Activated effector memory CD4-positive, alpha-beta T cell treated with anti-CD3 and anti-CD28 coated beads, Interleukin-2, amount 50 U/mL, for 16 hours (primary cell): ENCODE results near the gene ZFPM1.
"Not testable (repeated sequence)": the region's sequence is repeated elsewhere in the genome, so short reads cannot be mapped to it uniquely, and the experiment has no call there.

Experiments used
- DNase-seq: peaks from one replicate; pipeline ENCODE4 v3.0.0-alpha.2; 2020

The ZFPM1 gene

GRCh38 chr16:88484505-88485365 lies 31.7 kb downstream of the ZFPM1 start:
- no peak for DNase-seq

GRCh38 chr16:88485366-88485741 lies 32.3 kb downstream of the ZFPM1 start:
- DNase-seq, result not testable (repeated sequence)

- no peak for DNase-seq
These were observed 33.5 kb downstream of the ZFPM1 start for GRCh38 chr16:88486398-88487123.

GRCh38 chr16:88487124-88487432 lies 34.0 kb downstream of the ZFPM1 start:
- DNase-seq, result no peak

- no peak for DNase-seq
These were observed 35.1 kb downstream of the ZFPM1 start for GRCh38 chr16:88487920-88488851.

- DNase-seq, result no peak
These were observed 36.2 kb downstream of the ZFPM1 start for GRCh38 chr16:88489163-88489741.

- DNase-seq, result no peak
These were observed 38.0 kb downstream of the ZFPM1 start for GRCh38 chr16:88491001-88491559.

- no peak for DNase-seq
These were observed 38.7 kb downstream of the ZFPM1 start for GRCh38 chr16:88491560-88492310.

- no peak for DNase-seq
These were observed 40.8 kb downstream of the ZFPM1 start for GRCh38 chr16:88493879-88494278.

GRCh38 chr16:88494335-88495154 lies 41.5 kb downstream of the ZFPM1 start:
- no peak for DNase-seq

GRCh38 chr16:88495268-88495772 lies 42.2 kb downstream of the ZFPM1 start:
- DNase-seq, result no peak

- DNase-seq, result no peak
These were observed 44.7 kb downstream of the ZFPM1 start for GRCh38 chr16:88497561-88498462.

- DNase-seq, result no peak
These were observed 45.6 kb downstream of the ZFPM1 start for GRCh38 chr16:88498576-88499208.

- no peak for DNase-seq
These were observed 46.2 kb downstream of the ZFPM1 start for GRCh38 chr16:88499292-88499691.

- no peak for DNase-seq
These were observed 46.8 kb downstream of the ZFPM1 start for GRCh38 chr16:88499836-88500251.

- DNase-seq, result no peak
These were observed 47.2 kb downstream of the ZFPM1 start for GRCh38 chr16:88500255-88500661.

GRCh38 chr16:88502371-88502770 lies 49.3 kb downstream of the ZFPM1 start:
- DNase-seq, result no peak

- DNase-seq, result no peak
These were observed 49.7 kb downstream of the ZFPM1 start for GRCh38 chr16:88502776-88503280.

GRCh38 chr16:88503374-88503770 lies 50.3 kb downstream of the ZFPM1 start:
- DNase-seq, result no peak
